IMR-90 (cell line): ENCODE measurements around the gene TPSD1. TPM values are rescaled to one million over a fixed set of nuclear protein-coding genes. Genes with fewer than 3 reads are reported as not detected.

ENCODE experiments used
- ATAC-seq: fragments of 200-7000 bp; cut with Tn5 transposase; 2 replicates; pipeline ENCODE4 v1.9.1; 2020; ENCODE audit warnings: low read depth, mild to moderate bottlenecking, moderate library complexity
- BruUV-seq: library from RNA; stranded (reverse); fragments of 400-500 nt; replicated peaks from 2 replicates; lab custom pipeline; 2021; lab: Mats Ljungman, UMichigan
- CTCF ChIA-PET: fragments of 300-600 bp; formaldehyde crosslinking; extraction: SDS; loops from one replicate; lab custom pipeline; 2021; ENCODE audit warnings: antibody characterized with exemption; lab: Yijun Ruan, JAX
- POLR2A ChIA-PET: fragments of 300-600 bp; sonication (Branson Sonifier 250); formaldehyde crosslinking; loops from one replicate; lab custom pipeline; 2022; ENCODE audit warnings: antibody characterized with exemption; ENCODE audit not compliant: unreplicated experiment; lab: Charles Lee
- DNase-seq: peaks from one replicate; pipeline ENCODE4 v3.0.0; 2013
- H2AFZ ChIP-seq: replicated peaks from 2 replicates; pipeline ENCODE3; 2013; ENCODE audit warnings: low read length, mild to moderate bottlenecking; ENCODE audit not compliant: poor library complexity
- H2AK5ac ChIP-seq: 2 replicates; pipeline ENCODE4 v1.6.1; 2013; ENCODE audit warnings: low read depth, low read length, inconsistent platforms
- H2AK9ac ChIP-seq: replicated peaks from 2 replicates; pipeline ENCODE3; 2013; ENCODE audit warnings: mild to moderate bottlenecking, low read depth, low read length, moderate library complexity; ENCODE audit not compliant: poor library complexity
- H2BK120ac ChIP-seq: 2 replicates; pipeline ENCODE4 v1.6.1; 2013; ENCODE audit warnings: low read depth, low read length, inconsistent platforms
- H2BK15ac ChIP-seq: 3 replicates; pipeline ENCODE4 v1.6.1; 2013; ENCODE audit warnings: low read depth, low read length, inconsistent platforms
- H2BK20ac ChIP-seq: 2 replicates; pipeline ENCODE4 v1.6.1; 2013; ENCODE audit warnings: low read depth, mild to moderate bottlenecking, inconsistent platforms, low read length, moderate library complexity
- H2BK5ac ChIP-seq: 2 replicates; pipeline ENCODE4 v1.6.1; 2013; ENCODE audit warnings: mild to moderate bottlenecking, low read depth, low read length, inconsistent platforms; ENCODE audit not compliant: poor library complexity, severe bottlenecking
- H3K14ac ChIP-seq: replicated peaks from 2 replicates; pipeline ENCODE4 v1.6.1; 2013; ENCODE audit warnings: low read depth, low read length, inconsistent platforms
- H3K18ac ChIP-seq: 2 replicates; pipeline ENCODE4 v1.6.1; 2013; ENCODE audit warnings: low read depth, low read length, control low read depth
- H3K23ac ChIP-seq: 2 replicates; pipeline ENCODE4 v1.6.1; 2013; ENCODE audit warnings: low read depth, low read length, inconsistent platforms
- H3K27ac ChIP-seq: 2 replicates; pipeline ENCODE4 v1.5.1; 2013; ENCODE audit warnings: mild to moderate bottlenecking, control low read depth, low read length; ENCODE audit not compliant: insufficient read depth
- H3K27me3 ChIP-seq: 2 replicates; pipeline ENCODE4 v1.6.1; 2013; ENCODE audit warnings: low read length; ENCODE audit not compliant: control insufficient read depth, insufficient read depth
- H3K36me3 ChIP-seq: 2 replicates; pipeline ENCODE4 v1.6.1; 2013; ENCODE audit warnings: low read length, mixed read lengths; ENCODE audit not compliant: control insufficient read depth, insufficient read depth
- H3K4ac ChIP-seq: 2 replicates; pipeline ENCODE4 v1.6.1; 2013; ENCODE audit warnings: low read depth, low read length, inconsistent platforms
- H3K4me1 ChIP-seq: 2 replicates; pipeline ENCODE4 v1.6.1; 2013; ENCODE audit warnings: low read length, mixed read lengths; ENCODE audit not compliant: control insufficient read depth, insufficient read depth
- H3K4me2 ChIP-seq: 2 replicates; pipeline ENCODE4 v1.6.1; 2013; ENCODE audit warnings: low read depth, mild to moderate bottlenecking, control low read depth, low read length, moderate library complexity
- H3K4me3 ChIP-seq: 2 replicates; pipeline ENCODE4 v1.5.1; 2013; ENCODE audit warnings: low read depth, mild to moderate bottlenecking, control low read depth, low read length, moderate library complexity; ENCODE audit not compliant: insufficient read depth
- H3K56ac ChIP-seq: 2 replicates; pipeline ENCODE4 v1.6.1; 2013; ENCODE audit warnings: low read length, inconsistent platforms; ENCODE audit not compliant: insufficient read depth; ENCODE audit errors: extremely low read depth
- H3K79me1 ChIP-seq, 2 experiments: 2 replicates each; pipeline ENCODE4 v1.6.1; 2013; ENCODE audit warnings: low read length in 2 of 2, inconsistent platforms in 1 of 2, low read depth in 1 of 2
- H3K9ac ChIP-seq: 2 replicates; pipeline ENCODE4 v1.6.1; 2013; ENCODE audit warnings: low read depth, low read length, control low read depth
- H3K9me1 ChIP-seq: 2 replicates; pipeline ENCODE4 v1.6.1; 2013; ENCODE audit warnings: low read length, inconsistent platforms; ENCODE audit not compliant: insufficient read depth
- H3K9me3 ChIP-seq: 2 replicates; pipeline ENCODE4 v1.6.1; 2013; ENCODE audit warnings: low read length; ENCODE audit not compliant: control insufficient read depth, insufficient read depth
- H4K20me1 ChIP-seq: 2 replicates; pipeline ENCODE4 v1.6.1; 2013; ENCODE audit warnings: low read length, inconsistent platforms; ENCODE audit not compliant: insufficient read depth
- H4K5ac ChIP-seq: 2 replicates; pipeline ENCODE4 v1.6.1; 2013; ENCODE audit warnings: mild to moderate bottlenecking, low read depth, low read length, control low read depth
- H4K8ac ChIP-seq, 2 experiments: 2 replicates each; pipeline ENCODE4 v1.6.1; 2013; ENCODE audit warnings: low read depth in 2 of 2, low read length in 2 of 2, control low read depth in 1 of 2, inconsistent platforms in 1 of 2
- H4K91ac ChIP-seq: 2 replicates; pipeline ENCODE4 v1.6.1; 2013; ENCODE audit warnings: low read depth, low read length, inconsistent platforms; ENCODE audit not compliant: insufficient read depth
- BHLHE40 ChIP-seq: fragments of 150-350 bp; IDR thresholded peaks from 2 replicates; pipeline ENCODE4 v1.6.1; 2016; ENCODE audit warnings: mild to moderate bottlenecking, low read depth, low read length
- CEBPB ChIP-seq: IDR thresholded peaks from 2 replicates; pipeline ENCODE4 v1.6.1; 2012; ENCODE audit warnings: low read depth, low read length, improper control_type of control experiment
- CHD1 ChIP-seq: IDR thresholded peaks from 2 replicates; pipeline ENCODE4 v1.6.1; 2012; ENCODE audit warnings: low read depth, low read length, improper control_type of control experiment
- FOS ChIP-seq: fragments of 150-350 bp; IDR thresholded peaks from 2 replicates; pipeline ENCODE4 v1.6.1; 2016; ENCODE audit warnings: low read depth, low read length
- MAFK ChIP-seq: IDR thresholded peaks from 2 replicates; pipeline ENCODE4 v1.6.1; 2012; ENCODE audit warnings: low read depth, low read length, improper control_type of control experiment
- MAZ ChIP-seq: IDR thresholded peaks from 2 replicates; pipeline ENCODE4 v1.6.1; 2012; ENCODE audit warnings: low read depth, mild to moderate bottlenecking, low read length, improper control_type of control experiment, moderate library complexity, borderline replicate concordance
- MXI1 ChIP-seq: IDR thresholded peaks from 2 replicates; pipeline ENCODE4 v1.6.1; 2012; ENCODE audit warnings: low read depth, mild to moderate bottlenecking, low read length, moderate library complexity, borderline replicate concordance
- NFE2L2 ChIP-seq: fragments of 150-350 bp; IDR thresholded peaks from 2 replicates; pipeline ENCODE4 v1.6.1; 2016; ENCODE audit warnings: low read depth, mild to moderate bottlenecking, low read length
- POLR2A ChIP-seq: IDR thresholded peaks from 2 replicates; pipeline ENCODE4 v1.6.1; 2012; ENCODE audit warnings: mild to moderate bottlenecking, low read depth, low read length
- RAD21 ChIP-seq: IDR thresholded peaks from 2 replicates; pipeline ENCODE4 v1.6.1; 2012; ENCODE audit warnings: low read length, improper control_type of control experiment
- RCOR1 ChIP-seq: IDR thresholded peaks from 2 replicates; pipeline ENCODE4 v1.6.1; 2012; ENCODE audit warnings: mild to moderate bottlenecking, low read length, improper control_type of control experiment; ENCODE audit not compliant: insufficient replicate concordance
- RFX5 ChIP-seq: IDR thresholded peaks from 2 replicates; pipeline ENCODE4 v1.8.0; 2012; ENCODE audit warnings: low read depth, mild to moderate bottlenecking, low read length, moderate library complexity
- SMC3 ChIP-seq: fragments of 150-350 bp; IDR thresholded peaks from 2 replicates; pipeline ENCODE4 v1.6.1; 2016; ENCODE audit warnings: low read depth, mild to moderate bottlenecking, antibody characterized with exemption, low read length, moderate library complexity
- WGBS, 2 experiments: methylation state at CpG; one replicate each; pipeline versions ENCODE4 v1.1.5 to v1.1.7; 2013; ENCODE audit warnings: missing lambda C conversion rate in 2 of 2; ENCODE audit not compliant: insufficient read length in 1 of 2; ENCODE audit errors: extremely low coverage in 2 of 2; 5-methylcytosine and 5-hydroxymethylcytosine counted together
- dilution Hi-C: fragments of 300-500 bp; cut with HindIII; formaldehyde crosslinking; loops from one replicate; pipeline ENCODE4 v1.14.3; 2018; ENCODE audit warnings: low sequenced_read_pairs; ENCODE audit not compliant: unreplicated experiment
- in situ Hi-C: fragments of 300-500 bp; cut with MboI; formaldehyde crosslinking; loops from 3 replicates; pipeline ENCODE4 v1.14.3; 2019; ENCODE audit warnings: low sequenced_read_pairs, inconsistent platforms, mixed read lengths
- intact Hi-C: fragments of 100-400 bp; cut with micrococcal nuclease; formaldehyde crosslinking; loops from 2 replicates; pipeline ENCODE4 v1.10.0; 2022
- polyA plus RNA-seq, 3 experiments: library from polyadenylated mRNA; depleted of rRNA; stranded (reverse); fragments of >200 nt; gene quantifications; 2 replicates each; pipeline ENCODE4 v1.2.3, GENCODE V29; 2012; ENCODE audit warnings: low replicate concordance in 1 of 3
- total RNA-seq: library from RNA; depleted of rRNA; stranded (reverse); fragments of >200 nt; gene quantifications from 2 replicates; pipeline ENCODE4 v1.2.3, GENCODE V29; 2012
- TF ChIP-seq, protein P1 (sequence below): fragments of 150-350 bp; IDR thresholded peaks from 2 replicates; pipeline ENCODE4 v1.6.1; 2017; ENCODE audit warnings: mild to moderate bottlenecking, antibody characterized with exemption, low read length, low read depth
- TF ChIP-seq, protein P2 (sequence below): conservative IDR thresholded peaks from 2 replicates; pipeline ENCODE4 v1.5.1; 2012; ENCODE audit warnings: mild to moderate bottlenecking, low read depth, low read length, improper control_type of control experiment
- TF ChIP-seq, protein P3 (sequence below): fragments of 150-350 bp; IDR thresholded peaks from 2 replicates; pipeline ENCODE4 v1.6.1; 2016; ENCODE audit warnings: low read depth, mild to moderate bottlenecking, low read length, moderate library complexity, borderline replicate concordance

Gene TPSD1
- total and polyA plus RNA-seq, 2 of the 4 experiments (the other 2 are of a cell fraction), result not detected

DNA sequence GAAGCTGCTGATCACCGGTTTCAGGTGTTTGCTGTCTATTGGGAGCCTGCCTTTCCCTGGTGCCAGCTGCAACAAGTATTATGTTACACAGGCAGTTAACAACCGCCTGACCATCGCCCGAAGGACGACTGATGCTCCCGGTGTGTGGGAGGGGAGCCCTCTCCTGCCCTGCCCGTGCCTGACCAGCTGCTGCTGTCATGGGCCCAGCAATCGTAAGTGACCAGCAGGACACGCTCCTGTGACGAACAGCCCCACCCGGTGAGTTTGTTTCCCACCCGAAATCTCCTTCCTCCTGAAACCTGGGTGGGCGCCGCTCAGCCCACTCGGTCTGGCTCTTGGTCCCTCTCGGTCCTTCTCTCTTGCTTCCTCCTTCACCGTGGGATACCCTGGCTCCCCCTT, 35.7 kb downstream of the TPSD1 start:
- H3K27me3 ChIP-seq, result peaks cover 50% of the 10 kb centered on the region

More for the DNA sequence above, 35.7 kb downstream of the TPSD1 start:
- ChIA-PET CTCF (no interaction called here), POLR2A (no interaction called here)
- H3K23ac ChIP-seq, result no peak overlapping the region
- in situ Hi-C loops, result no loop called here
- BruUV-seq, result no TSS peak
- WGBS, 2 experiments, result 50% methylated on average over 8 of the region's 17 CpGs; no CpG with 5 or more reads in 1 of the 2 experiments
- no peak overlapping the region for H2AFZ ChIP-seq
- no peak overlapping the region for H2BK15ac ChIP-seq
- no peaks in the 10 kb centered on the region for H3K9me3 ChIP-seq
- H3K18ac ChIP-seq, result no peak overlapping the region
- intact Hi-C loops, result no loop called here
- H3K9ac ChIP-seq, result no peak overlapping the region
- H3K14ac ChIP-seq, result no peak overlapping the region
- H2BK5ac ChIP-seq, result no peak overlapping the region
- dilution Hi-C loops, result no loop called here
- H3K4me2 ChIP-seq, result no peak overlapping the region
- no peak for DNase-seq
- H3K4me1 ChIP-seq, result no peaks in the 10 kb centered on the region; the same call in 1 of the 2 replicates
- no peaks in the 10 kb centered on the region for H3K79me1 ChIP-seq
- H3K4me3 ChIP-seq, result no peak overlapping the region
- no peak overlapping the region for H3K27ac ChIP-seq
- no peak overlapping the region for H3K56ac ChIP-seq
- no peak overlapping the region for H4K5ac ChIP-seq
- no peak for ATAC-seq
- H2AK9ac ChIP-seq, result no peak overlapping the region
- no peak overlapping the region for H4K91ac ChIP-seq
- no peaks in the 10 kb centered on the region for H3K36me3 ChIP-seq
- no peak overlapping the region for H2BK120ac ChIP-seq
- TF ChIP-seq, protein P1, sequence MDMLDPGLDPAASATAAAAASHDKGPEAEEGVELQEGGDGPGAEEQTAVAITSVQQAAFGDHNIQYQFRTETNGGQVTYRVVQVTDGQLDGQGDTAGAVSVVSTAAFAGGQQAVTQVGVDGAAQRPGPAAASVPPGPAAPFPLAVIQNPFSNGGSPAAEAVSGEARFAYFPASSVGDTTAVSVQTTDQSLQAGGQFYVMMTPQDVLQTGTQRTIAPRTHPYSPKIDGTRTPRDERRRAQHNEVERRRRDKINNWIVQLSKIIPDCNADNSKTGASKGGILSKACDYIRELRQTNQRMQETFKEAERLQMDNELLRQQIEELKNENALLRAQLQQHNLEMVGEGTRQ, result no peak
- no peak for TF ChIP-seq FOS
- TF ChIP-seq RAD21, result no peak
- TF ChIP-seq RCOR1, result no peak
- no peak for TF ChIP-seq POLR2A
- TF ChIP-seq MXI1, result no peak
- TF ChIP-seq, protein P2, sequence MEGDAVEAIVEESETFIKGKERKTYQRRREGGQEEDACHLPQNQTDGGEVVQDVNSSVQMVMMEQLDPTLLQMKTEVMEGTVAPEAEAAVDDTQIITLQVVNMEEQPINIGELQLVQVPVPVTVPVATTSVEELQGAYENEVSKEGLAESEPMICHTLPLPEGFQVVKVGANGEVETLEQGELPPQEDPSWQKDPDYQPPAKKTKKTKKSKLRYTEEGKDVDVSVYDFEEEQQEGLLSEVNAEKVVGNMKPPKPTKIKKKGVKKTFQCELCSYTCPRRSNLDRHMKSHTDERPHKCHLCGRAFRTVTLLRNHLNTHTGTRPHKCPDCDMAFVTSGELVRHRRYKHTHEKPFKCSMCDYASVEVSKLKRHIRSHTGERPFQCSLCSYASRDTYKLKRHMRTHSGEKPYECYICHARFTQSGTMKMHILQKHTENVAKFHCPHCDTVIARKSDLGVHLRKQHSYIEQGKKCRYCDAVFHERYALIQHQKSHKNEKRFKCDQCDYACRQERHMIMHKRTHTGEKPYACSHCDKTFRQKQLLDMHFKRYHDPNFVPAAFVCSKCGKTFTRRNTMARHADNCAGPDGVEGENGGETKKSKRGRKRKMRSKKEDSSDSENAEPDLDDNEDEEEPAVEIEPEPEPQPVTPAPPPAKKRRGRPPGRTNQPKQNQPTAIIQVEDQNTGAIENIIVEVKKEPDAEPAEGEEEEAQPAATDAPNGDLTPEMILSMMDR, result no peak
- TF ChIP-seq BHLHE40, result no peak
- no peak for TF ChIP-seq MAZ
- TF ChIP-seq, protein P3, sequence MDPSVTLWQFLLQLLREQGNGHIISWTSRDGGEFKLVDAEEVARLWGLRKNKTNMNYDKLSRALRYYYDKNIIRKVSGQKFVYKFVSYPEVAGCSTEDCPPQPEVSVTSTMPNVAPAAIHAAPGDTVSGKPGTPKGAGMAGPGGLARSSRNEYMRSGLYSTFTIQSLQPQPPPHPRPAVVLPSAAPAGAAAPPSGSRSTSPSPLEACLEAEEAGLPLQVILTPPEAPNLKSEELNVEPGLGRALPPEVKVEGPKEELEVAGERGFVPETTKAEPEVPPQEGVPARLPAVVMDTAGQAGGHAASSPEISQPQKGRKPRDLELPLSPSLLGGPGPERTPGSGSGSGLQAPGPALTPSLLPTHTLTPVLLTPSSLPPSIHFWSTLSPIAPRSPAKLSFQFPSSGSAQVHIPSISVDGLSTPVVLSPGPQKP, result no peak
- no peak for TF ChIP-seq NFE2L2
- no peak for TF ChIP-seq MAFK
- TF ChIP-seq SMC3, result no peak
- TF ChIP-seq RFX5, result no peak
- no peak for TF ChIP-seq CHD1
- no peak for TF ChIP-seq CEBPB
- no peak overlapping the region for H3K4ac ChIP-seq
- H3K9me1 ChIP-seq, result no peaks in the 10 kb centered on the region
- H4K20me1 ChIP-seq, result no peaks in the 10 kb centered on the region
- no peak overlapping the region for H2BK20ac ChIP-seq
- no peak overlapping the region for H4K8ac ChIP-seq
- H2AK5ac ChIP-seq, result no peak overlapping the region
